HUES48 (cell line): ENCODE data around the gene FCHSD1.

Experiments
- H3K27ac ChIP-seq: one replicate; pipeline ENCODE4 v1.7.0; 2013; ENCODE audit warnings: low read depth, low read length, inconsistent platforms
- H3K27me3 ChIP-seq: 2 replicates; pipeline ENCODE4 v1.6.1; 2013; ENCODE audit warnings: mild to moderate bottlenecking, low read length; ENCODE audit not compliant: control insufficient read depth, insufficient read depth
- H3K36me3 ChIP-seq: 2 replicates; pipeline ENCODE4 v1.6.1; 2013; ENCODE audit warnings: low read length; ENCODE audit not compliant: control insufficient read depth, insufficient read depth
- H3K4me1 ChIP-seq: 2 replicates; pipeline ENCODE4 v1.6.1; 2013; ENCODE audit warnings: mild to moderate bottlenecking, low read length; ENCODE audit not compliant: control insufficient read depth, insufficient read depth
- H3K4me3 ChIP-seq: 2 replicates; pipeline ENCODE4 v1.5.1; 2013; ENCODE audit warnings: mild to moderate bottlenecking, low read depth, low read length
- H3K9ac ChIP-seq: 2 replicates; pipeline ENCODE4 v1.6.1; 2013; ENCODE audit warnings: mild to moderate bottlenecking, low read depth, low read length, moderate library complexity
- H3K9me3 ChIP-seq: 2 replicates; pipeline ENCODE4 v1.6.1; 2013; ENCODE audit warnings: low read length; ENCODE audit not compliant: control insufficient read depth, insufficient read depth

FCHSD1 gene

DNA sequence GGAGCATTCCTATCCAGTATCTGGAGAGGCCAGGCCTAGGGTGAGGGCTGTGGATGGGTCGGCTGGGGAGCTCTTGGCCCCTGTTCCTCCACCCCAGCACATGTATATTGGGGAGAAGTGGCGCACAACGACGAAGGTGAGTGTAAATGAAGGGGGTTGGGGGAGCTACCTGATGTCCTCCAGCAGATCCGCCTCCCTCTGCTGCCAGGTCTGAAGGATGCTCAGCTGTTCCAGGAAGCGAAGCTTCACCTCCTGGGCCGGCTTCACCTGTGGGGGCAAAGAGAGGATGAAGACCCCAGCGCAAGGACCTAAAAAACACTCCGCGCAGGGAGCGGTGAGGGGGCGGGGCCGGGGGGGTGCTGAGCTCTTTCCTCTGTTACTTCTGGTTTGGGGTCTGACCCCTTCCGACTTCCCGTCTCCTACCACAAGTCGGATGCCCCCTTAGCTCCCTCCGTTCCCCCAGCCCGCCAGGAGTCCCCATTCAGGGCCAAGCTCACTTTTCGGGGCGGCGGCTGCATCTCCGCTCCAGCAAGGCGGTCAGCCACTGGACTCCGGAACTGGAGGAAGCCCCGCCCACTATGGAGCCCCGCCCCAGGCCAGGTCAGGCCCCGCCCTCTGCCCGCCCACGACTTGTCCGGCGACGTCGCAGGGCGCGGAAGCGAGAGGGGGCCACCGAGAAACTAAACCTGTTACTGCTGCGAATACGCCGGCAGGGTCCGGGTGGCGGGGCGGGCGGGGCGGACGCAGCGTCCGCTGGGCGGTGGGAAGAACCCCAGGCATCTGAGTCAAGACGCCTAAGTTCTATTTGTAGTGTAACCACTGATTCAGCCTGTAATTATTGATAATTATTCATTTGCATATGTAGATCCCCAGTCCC, at the start of gene FCHSD1:
TSS of gene FCHSD1 (minus strand) at position 568 of the 877 bp plus-strand sequence. CDS start at position 518, 50 bp downstream.
- H3K36me3 ChIP-seq, result peaks cover 41% of the 10 kb centered on the region
- H3K9me3 ChIP-seq, result no peaks in the 10 kb centered on the region
- H3K4me1 ChIP-seq, result peaks cover 11% of the 10 kb centered on the region; the same call in 1 of the 2 replicates
- H3K27ac ChIP-seq, result no peak within 1 kb of the TSS
- no peaks in the 10 kb centered on the region for H3K27me3 ChIP-seq
- peak within 1 kb of the TSS; percentile 80 for H3K4me3 ChIP-seq
- no peak within 1 kb of the TSS for H3K9ac ChIP-seq

GRCh38 chr5:141697586-141697985, 46.4 kb upstream of the FCHSD1 start:
- no peak overlapping the region for H3K9ac ChIP-seq
- H3K9me3 ChIP-seq, result no peaks in the 10 kb centered on the region
- no peak overlapping the region for H3K27ac ChIP-seq
- peaks cover 12% of the 10 kb centered on the region for H3K4me1 ChIP-seq
- H3K4me3 ChIP-seq, result no peak overlapping the region
- no peaks in the 10 kb centered on the region for H3K36me3 ChIP-seq
- H3K27me3 ChIP-seq, result peaks cover 25% of the 10 kb centered on the region

DNA sequence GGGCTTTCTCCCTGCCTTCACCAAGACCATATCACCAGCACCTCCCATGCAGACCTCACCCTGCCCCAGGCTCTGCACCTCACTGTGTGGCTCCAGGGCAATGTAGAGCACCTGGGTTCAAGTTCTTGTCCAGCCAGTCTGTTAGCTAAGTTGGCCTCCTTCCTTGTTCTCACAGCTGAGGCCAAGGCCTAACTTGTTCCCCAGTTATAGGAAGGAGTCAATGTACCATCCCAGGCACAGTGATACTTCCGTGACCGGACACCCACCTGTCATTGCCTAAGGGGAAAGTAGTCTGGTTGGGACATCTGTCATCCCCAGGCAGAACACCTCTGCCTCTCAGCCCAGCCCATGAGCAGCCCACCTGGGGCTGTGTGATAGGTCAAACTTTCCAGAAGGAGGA, 45.2 kb upstream of the FCHSD1 start:
- Histone ChIP-seq H3K27me3 (peaks cover 18% of the 10 kb centered on the region), H3K4me1 (peaks cover 11% of the 10 kb centered on the region; the same call in 1 of the 2 replicates), H3K27ac (no peak overlapping the region), H3K9me3 (no peaks in the 10 kb centered on the region), H3K9ac (no peak overlapping the region), H3K4me3 (no peak overlapping the region), H3K36me3 (no peaks in the 10 kb centered on the region)

GRCh38 chr5:141695627-141696215, 44.5 kb upstream of the FCHSD1 start:
- H3K4me1 ChIP-seq, result peaks cover 11% of the 10 kb centered on the region; the same call in 1 of the 2 replicates
- no peak overlapping the region for H3K4me3 ChIP-seq
- H3K27me3 ChIP-seq, result peaks cover 12% of the 10 kb centered on the region; the same call in 1 of the 2 replicates
- no peak overlapping the region for H3K27ac ChIP-seq
- H3K36me3 ChIP-seq, result no peaks in the 10 kb centered on the region
- H3K9me3 ChIP-seq, result no peaks in the 10 kb centered on the region
- no peak overlapping the region for H3K9ac ChIP-seq

- no peak overlapping the region for H3K4me3 ChIP-seq
- no peak overlapping the region for H3K9ac ChIP-seq
- H3K27me3 ChIP-seq, result peaks cover 6% of the 10 kb centered on the region; the same call in 1 of the 2 replicates
- H3K27ac ChIP-seq, result no peak overlapping the region
- no peaks in the 10 kb centered on the region for H3K36me3 ChIP-seq
- H3K9me3 ChIP-seq, result no peaks in the 10 kb centered on the region
- peaks cover 11% of the 10 kb centered on the region; the same call in 1 of the 2 replicates for H3K4me1 ChIP-seq
These were observed 43.3 kb upstream of the FCHSD1 start for GRCh38 chr5:141694479-141694878.

GRCh38 chr5:141692919-141693725, 41.9 kb upstream of the FCHSD1 start:
- Histone ChIP-seq H3K36me3 (no peaks in the 10 kb centered on the region), H3K27ac (no peak overlapping the region), H3K4me3 (no peak overlapping the region), H3K27me3 (peaks cover 6% of the 10 kb centered on the region; the same call in 1 of the 2 replicates), H3K9ac (no peak overlapping the region), H3K4me1 (peaks cover 11% of the 10 kb centered on the region; the same call in 1 of the 2 replicates), H3K9me3 (no peaks in the 10 kb centered on the region)

DNA sequence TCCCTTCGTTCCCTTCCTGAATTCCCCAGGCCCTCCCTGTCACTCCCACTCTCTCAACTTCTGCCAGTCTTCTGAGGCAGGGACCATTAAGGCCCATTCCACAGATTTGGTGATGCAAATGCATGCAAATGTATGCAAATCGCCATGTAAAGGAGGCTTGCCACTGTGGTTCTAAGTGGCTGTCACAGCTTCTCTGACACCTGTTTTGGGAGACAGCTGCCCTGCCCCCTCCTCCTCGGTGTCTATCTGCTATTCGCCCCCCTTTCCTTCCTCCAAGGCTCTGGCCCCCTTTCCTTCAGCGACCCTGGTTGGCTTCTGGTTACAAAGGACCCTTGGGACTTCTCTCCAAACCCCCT, 41.3 kb upstream of the FCHSD1 start:
- Histone ChIP-seq H3K27ac (no peak overlapping the region), H3K36me3 (no peaks in the 10 kb centered on the region), H3K9me3 (no peaks in the 10 kb centered on the region), H3K4me1 (peaks cover 11% of the 10 kb centered on the region; the same call in 1 of the 2 replicates), H3K27me3 (peaks cover 6% of the 10 kb centered on the region; the same call in 1 of the 2 replicates), H3K9ac (no peak overlapping the region), H3K4me3 (peak overlapping the region; percentile 56)

GRCh38 chr5:141691867-141692532, 40.8 kb upstream of the FCHSD1 start:
- Histone ChIP-seq H3K27ac (no peak overlapping the region), H3K36me3 (no peaks in the 10 kb centered on the region), H3K4me1 (peaks cover 13% of the 10 kb centered on the region; the same call in 1 of the 2 replicates), H3K9me3 (no peaks in the 10 kb centered on the region), H3K27me3 (peaks cover 6% of the 10 kb centered on the region; the same call in 1 of the 2 replicates), H3K9ac (no peak overlapping the region), H3K4me3 (peak overlapping the region; percentile 56)

DNA sequence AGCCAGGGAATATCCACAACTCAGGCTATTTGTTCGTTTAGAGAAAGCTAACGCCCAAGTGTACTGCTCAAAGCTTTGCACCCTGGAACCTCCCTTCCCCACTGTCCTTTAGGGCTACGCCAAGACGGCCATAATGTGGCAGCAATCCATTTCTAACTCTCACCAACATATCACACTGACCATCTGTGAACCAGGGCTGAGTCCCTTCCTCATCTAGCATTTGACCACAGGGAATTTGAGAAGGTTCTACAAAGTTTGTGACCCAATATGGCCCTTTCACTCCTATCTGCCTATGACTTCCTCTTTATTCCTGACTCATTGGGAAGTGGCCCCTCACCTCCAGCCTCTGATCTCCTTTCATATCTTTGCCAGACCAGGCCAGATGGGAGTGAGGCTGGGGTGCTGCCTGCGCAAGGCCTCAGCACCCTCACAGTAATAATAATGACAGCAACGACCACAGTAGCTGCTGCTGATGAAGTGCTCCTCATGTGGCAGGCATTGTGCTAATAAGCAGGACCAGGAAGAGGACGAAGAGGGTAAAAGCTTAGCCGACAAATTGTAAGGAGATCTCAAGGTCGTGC, 40.2 kb upstream of the FCHSD1 start:
- H3K4me1 ChIP-seq, result peaks cover 12% of the 10 kb centered on the region; the same call in 1 of the 2 replicates
- no peak overlapping the region for H3K27ac ChIP-seq
- H3K4me3 ChIP-seq, result no peak overlapping the region
- H3K36me3 ChIP-seq, result no peaks in the 10 kb centered on the region
- no peaks in the 10 kb centered on the region for H3K9me3 ChIP-seq
- peaks cover 6% of the 10 kb centered on the region; the same call in 1 of the 2 replicates for H3K27me3 ChIP-seq
- no peak overlapping the region for H3K9ac ChIP-seq
